HCT116 (cell line): ENCODE results near the gene PLEKHJ1. TPM values are rescaled to one million over a fixed set of nuclear protein-coding genes. Genes with fewer than 3 reads are reported as not detected.

ENCODE experiments used
- ATAC-seq: fragments of 200-7000 bp; cut with Tn5 transposase; 2 replicates; pipeline ENCODE4 v1.9.1; 2020; ENCODE audit warnings: mild to moderate bottlenecking, moderate library complexity
- BruUV-seq: library from RNA; stranded (reverse); fragments of 400-500 nt; replicated peaks from 2 replicates; lab custom pipeline; 2021; lab: Mats Ljungman, UMichigan
- CTCF ChIA-PET: fragments of 300-600 bp; sonication (Branson Sonifier 250); formaldehyde crosslinking; loops from one replicate; lab custom pipeline; 2021; ENCODE audit warnings: antibody characterized with exemption; lab: Charles Lee
- POLR2A ChIA-PET: fragments of 300-600, 350-600 bp; sonication (Branson Sonifier 250); formaldehyde crosslinking; loops from one replicate; lab custom pipeline; 2021; ENCODE audit warnings: antibody characterized with exemption; lab: Charles Lee
- RAD21 ChIA-PET, 2 experiments: fragments of 300-600 bp; sonication (Branson Sonifier 250); formaldehyde crosslinking; loops; one replicate each; lab custom pipeline; 2023; ENCODE audit warnings: low total read pairs in 2 of 2; ENCODE audit not compliant: uncharacterized antibody in 2 of 2, unreplicated experiment in 2 of 2, low non-redundant PET in 1 of 2; lab: Charles Lee
- DNase-seq: peaks from one replicate; pipeline ENCODE4 v3.0.0-alpha.2; 2010; ENCODE audit warnings: low read depth, low spot score
- H2AFZ ChIP-seq: fragments of 200-600 bp; shearing (Covaris generic), sonication (generic); 2 replicates; pipeline ENCODE4 v1.6.1; 2017; ENCODE audit warnings: low read depth, mixed run types, mixed read lengths, antibody characterized with exemption, low read length; ENCODE audit not compliant: poor library complexity, severe bottlenecking
- H3K27ac ChIP-seq: 2 replicates; pipeline ENCODE4 v1.5.1; 2012; ENCODE audit warnings: low read depth, low read length
- H3K27me3 ChIP-seq: fragments of 200-600 bp; sonication (generic); 2 replicates; pipeline ENCODE4 v1.6.1; 2016; ENCODE audit warnings: mixed run types, low read length, mixed read lengths; ENCODE audit not compliant: insufficient read depth
- H3K36me3 ChIP-seq, 2 experiments: fragments of 200-500 bp in 1 of 2; fragments of 200-600 bp in 1 of 2; sonication (Bioruptor generic) in 1 of 2; sonication (generic) in 1 of 2; 2 replicates each; pipeline versions ENCODE4 v1.5.1 to v1.6.1; 2014 to 2016; ENCODE audit warnings: low read length in 2 of 2, inconsistent platforms in 1 of 2, mixed read lengths in 1 of 2, mixed run types in 1 of 2; ENCODE audit not compliant: insufficient read depth in 2 of 2, control insufficient read depth in 1 of 2
- H3K4me1 ChIP-seq, 2 experiments: fragments of 200-600 bp in 1 of 2; sonication (generic) in 1 of 2; 2 replicates each; pipeline versions ENCODE4 v1.5.1 to v1.6.1; 2012 to 2017; ENCODE audit warnings: low read length in 2 of 2, inconsistent platforms in 1 of 2, mild to moderate bottlenecking in 1 of 2, mixed read lengths in 1 of 2, mixed run types in 1 of 2, moderate library complexity in 1 of 2; ENCODE audit not compliant: insufficient read depth in 2 of 2, control insufficient read depth in 1 of 2
- H3K4me2 ChIP-seq: fragments of 200-600 bp; sonication (generic); 2 replicates; pipeline ENCODE4 v1.6.1; 2017; ENCODE audit warnings: mixed run types, low read length, mixed read lengths
- H3K4me3 ChIP-seq, 2 experiments: fragments of 200-600 bp in 1 of 2; sonication (generic) in 1 of 2; replicated peaks in 1 of 2; 2 replicates each; pipeline ENCODE4 v1.5.1; 2011 to 2016; ENCODE audit warnings: low read length in 2 of 2, control low read depth in 1 of 2, low read depth in 1 of 2, mild to moderate bottlenecking in 1 of 2, mixed read lengths in 1 of 2, mixed run types in 1 of 2
- H3K79me2 ChIP-seq: fragments of 200-600 bp; sonication (generic); 2 replicates; pipeline ENCODE4 v1.6.1; 2017; ENCODE audit warnings: mild to moderate bottlenecking, mixed run types, low read length, moderate library complexity, mixed read lengths; ENCODE audit not compliant: insufficient read depth
- H3K9ac ChIP-seq: fragments of 200-600 bp; sonication (generic); 2 replicates; pipeline ENCODE4 v1.6.1; 2016; ENCODE audit warnings: low read length, mixed read lengths
- H3K9me2 ChIP-seq: fragments of 200-600 bp; sonication (generic), shearing (Covaris generic); 2 replicates; pipeline ENCODE4 v1.6.1; 2017; ENCODE audit warnings: mixed run types, mild to moderate bottlenecking, moderate library complexity; ENCODE audit not compliant: insufficient read depth
- H3K9me3 ChIP-seq, 2 experiments: fragments of 200-500 bp in 1 of 2; fragments of 200-600 bp in 1 of 2; sonication (Bioruptor generic) in 1 of 2; sonication (generic) in 1 of 2; 2 replicates each; pipeline ENCODE4 v1.6.1; 2014 to 2017; ENCODE audit warnings: low read length in 2 of 2, mixed read lengths in 2 of 2, inconsistent platforms in 1 of 2, low read depth in 1 of 2, mild to moderate bottlenecking in 1 of 2, mixed run types in 1 of 2, moderate library complexity in 1 of 2; ENCODE audit not compliant: control insufficient read depth in 1 of 2, insufficient read depth in 1 of 2
- H4K20me1 ChIP-seq: fragments of 200-600 bp; sonication (generic), shearing (Covaris generic); 2 replicates; pipeline ENCODE4 v1.6.1; 2017; ENCODE audit warnings: mixed run types, mild to moderate bottlenecking, moderate library complexity; ENCODE audit not compliant: insufficient read depth
- CBX3 ChIP-seq: IDR thresholded peaks from 2 replicates; pipeline ENCODE4 v1.6.1; 2012; ENCODE audit warnings: low read depth
- CTCF ChIP-seq, 3 experiments: fragments of 200-600 bp in 1 of 3; sonication (generic) in 1 of 3; IDR thresholded peaks in 2 of 3; conservative IDR thresholded peaks in 1 of 3; 2 replicates each; pipeline ENCODE4 v1.5.1; 2012 to 2017; ENCODE audit warnings: low read depth in 2 of 3, low read length in 2 of 3, antibody characterized with exemption in 1 of 3, borderline replicate concordance in 1 of 3, control low read depth in 1 of 3, mild to moderate bottlenecking in 1 of 3, mixed read lengths in 1 of 3, mixed run types in 1 of 3, moderate library complexity in 1 of 3; ENCODE audit not compliant: insufficient read depth in 1 of 3
- EZH2 ChIP-seq: fragments of 200-600 bp; sonication (generic); IDR thresholded peaks from 2 replicates; pipeline ENCODE4 v1.6.1; 2017; ENCODE audit warnings: antibody characterized with exemption, mixed run types
- FOSL1 ChIP-seq: IDR thresholded peaks from 2 replicates; pipeline ENCODE4 v1.6.1; 2012; ENCODE audit warnings: low read depth
- POLR2AphosphoS5 ChIP-seq: IDR thresholded peaks from 2 replicates; pipeline ENCODE4 v1.6.1; 2011; ENCODE audit warnings: mild to moderate bottlenecking, low read depth, low read length, moderate library complexity
- RAD21 ChIP-seq: IDR thresholded peaks from 2 replicates; pipeline ENCODE4 v1.6.1; 2012; ENCODE audit warnings: low read depth, mild to moderate bottlenecking
- intact Hi-C: fragments of 100-400 bp; cut with micrococcal nuclease; formaldehyde crosslinking; loops from 2 replicates; pipeline ENCODE4 v1.10.0; 2022
- total RNA-seq: library from RNA; stranded (reverse); gene quantifications from one replicate; pipeline ENCODE4 v1.2.1, GENCODE V29; 2021; ENCODE audit not compliant: unreplicated experiment

Gene PLEKHJ1
- total RNA-seq, 1 experiment from 2014 or later: 88.2 TPM

GRCh38 chr19:2274931-2275535, 38.9 kb upstream of the PLEKHJ1 start:
- RAD21 ChIA-PET: interaction anchor here (0.6 kb wide), 3 partner anchors 39 to 113 kb away, joined by 4 read pairs; partner anchors contain the start of gene LSM7 (in 1 of the 2)
- H3K27ac ChIP-seq: peak overlapping the region; percentile 24; the same call in 1 of the 2 replicates
- H3K9me2 ChIP-seq: no peaks in the 10 kb centered on the region
- H2AFZ ChIP-seq: no peak overlapping the region
- no peak overlapping the region for H3K9ac ChIP-seq
- no peak for DNase-seq
- POLR2A ChIA-PET: interaction anchor here (0.8 kb wide), 1 partner anchor 110 kb away, joined by 6 read pairs; no protein-coding TSS in a partner anchor
- peak; percentile 58 to 78 (median 69) for TF ChIP-seq CTCF (IDR thresholded peaks at IDR 0.05 in 2 of 3, conservative IDR thresholded peaks at IDR 0.05 in 1 of 3; ENCODE audit: borderline replicate concordance in 1 of 3, insufficient read depth in 1 of 3, low read depth in 2 of 3, low read length in 2 of 3)
- TF ChIP-seq POLR2AphosphoS5: peak; percentile 28; the same call in 1 of the 2 replicates
- no peak for TF ChIP-seq EZH2
- TF ChIP-seq RAD21: peak; percentile 88
- TF ChIP-seq FOSL1: no peak
- TF ChIP-seq CBX3: no peak
- ATAC-seq: peak; percentile 68
- no peak overlapping the region for H3K4me3 ChIP-seq
- intact Hi-C loops: loop anchor here (1.0 to 5.0 kb wide), 2 partner anchors 116 to 337 kb away; no protein-coding TSS in a partner anchor
- peaks cover 13% of the 10 kb centered on the region; the same call in 1 of the 2 replicates for H4K20me1 ChIP-seq
- H3K4me2 ChIP-seq: no peak overlapping the region; the same call in 1 of the 2 replicates
- BruUV-seq: no TSS peak
- H3K36me3 ChIP-seq: peaks cover 14 to 22% of the 10 kb centered on the region in 2 experiments; a peak in 2 of 4 replicates
- no peaks in the 10 kb centered on the region for H3K27me3 ChIP-seq
- peaks cover 43% of the 10 kb centered on the region for H3K79me2 ChIP-seq
- CTCF ChIA-PET: interaction anchor here (0.9 to 1.9 kb wide), 4 partner anchors 9 to 336 kb away, joined by 3 to 10 read pairs (median 4); no protein-coding TSS in a partner anchor
- peaks cover 9 to 52% of the 10 kb centered on the region in 2 experiments for H3K4me1 ChIP-seq
- no peaks in the 10 kb centered on the region for H3K9me3 ChIP-seq
